Neuronal stem cell (in vitro differentiated cells): ENCODE results near the gene MTCL3.

ENCODE experiments used
- DNase-seq: peaks from one replicate; pipeline ENCODE4 v3.0.0-alpha.2; 2013; ENCODE audit warnings: low spot score
- H2AFZ ChIP-seq: one replicate; pipeline ENCODE4 v1.6.1; 2013; ENCODE audit warnings: mild to moderate bottlenecking, low read length, inconsistent platforms
- H2AK5ac ChIP-seq: 2 replicates; pipeline ENCODE4 v1.6.1; 2013; ENCODE audit warnings: low read depth, mild to moderate bottlenecking, inconsistent platforms, low read length, moderate library complexity, mixed read lengths
- H2BK120ac ChIP-seq: 2 replicates; pipeline ENCODE4 v1.6.1; 2013; ENCODE audit warnings: low read depth, mild to moderate bottlenecking, inconsistent platforms, low read length, moderate library complexity, mixed read lengths
- H2BK12ac ChIP-seq: one replicate; pipeline ENCODE4 v1.6.1; 2013; ENCODE audit warnings: low read length, inconsistent platforms
- H2BK15ac ChIP-seq: 2 replicates; pipeline ENCODE4 v1.6.1; 2013; ENCODE audit warnings: mild to moderate bottlenecking, low read length, inconsistent platforms, mixed read lengths
- H2BK5ac ChIP-seq: one replicate; pipeline ENCODE4 v1.6.1; 2013; ENCODE audit warnings: inconsistent platforms, mild to moderate bottlenecking, low read length, moderate library complexity
- H3K14ac ChIP-seq: one replicate; pipeline ENCODE4 v1.6.1; 2013; ENCODE audit warnings: low read length, inconsistent platforms
- H3K18ac ChIP-seq: 2 replicates; pipeline ENCODE4 v1.6.1; 2013; ENCODE audit warnings: low read length, inconsistent platforms
- H3K23ac ChIP-seq: 2 replicates; pipeline ENCODE4 v1.6.1; 2013; ENCODE audit warnings: low read depth, mild to moderate bottlenecking, mixed read lengths, low read length, inconsistent platforms; ENCODE audit not compliant: poor library complexity
- H3K27ac ChIP-seq: replicated peaks from 3 replicates; pipeline ENCODE4 v1.5.1; 2013; ENCODE audit warnings: low read length, inconsistent platforms
- H3K27me3 ChIP-seq, 3 experiments: 2 replicates each; pipeline ENCODE4 v1.6.1; 2013; ENCODE audit warnings: low read length in 3 of 3, mild to moderate bottlenecking in 2 of 3, inconsistent platforms in 1 of 3, low read depth in 1 of 3, mixed read lengths in 1 of 3, moderate library complexity in 1 of 3; ENCODE audit not compliant: control insufficient read depth in 3 of 3, insufficient read depth in 3 of 3
- H3K36me3 ChIP-seq, 2 donors: replicated peaks in 1 of 2; 2 replicates each; pipeline ENCODE4 v1.6.1; 2013; ENCODE audit warnings: low read length in 2 of 2; ENCODE audit not compliant: control insufficient read depth in 2 of 2, insufficient read depth in 2 of 2
- H3K4ac ChIP-seq: 2 replicates; pipeline ENCODE4 v1.6.1; 2013; ENCODE audit warnings: inconsistent platforms, mild to moderate bottlenecking, low read length, moderate library complexity
- H3K4me1 ChIP-seq, 2 donors: 1 replicate in 1 of 2; 2 replicates in 1 of 2; pipeline ENCODE4 v1.6.1; 2013; ENCODE audit warnings: low read length in 2 of 2, low read depth in 1 of 2; ENCODE audit not compliant: control insufficient read depth in 2 of 2, insufficient read depth in 1 of 2
- H3K4me2 ChIP-seq: one replicate; pipeline ENCODE4 v1.6.1; 2013; ENCODE audit warnings: mild to moderate bottlenecking, low read length, inconsistent platforms; ENCODE audit not compliant: insufficient read depth, poor library complexity, severe bottlenecking
- H3K4me3 ChIP-seq, 2 donors: 2 replicates each; pipeline ENCODE4 v1.5.1; 2013; ENCODE audit warnings: low read length in 2 of 2, mild to moderate bottlenecking in 2 of 2, inconsistent platforms in 1 of 2, moderate library complexity in 1 of 2
- H3K79me1 ChIP-seq: one replicate; pipeline ENCODE4 v1.6.1; 2013; ENCODE audit warnings: low read depth, mild to moderate bottlenecking, inconsistent platforms, low read length, moderate library complexity
- H3K9ac ChIP-seq: one replicate; pipeline ENCODE4 v1.6.1; 2013; ENCODE audit warnings: mild to moderate bottlenecking, low read depth, low read length, inconsistent platforms; ENCODE audit not compliant: poor library complexity
- H3K9me3 ChIP-seq, 2 donors: replicated peaks in 1 of 2; 2 replicates each; pipeline versions ENCODE3 to v1.6.1; 2013; ENCODE audit warnings: low read length in 2 of 2, mild to moderate bottlenecking in 2 of 2, inconsistent platforms in 1 of 2, low read depth in 1 of 2, mixed read lengths in 1 of 2, moderate library complexity in 1 of 2; ENCODE audit not compliant: control insufficient read depth in 2 of 2, insufficient read depth in 1 of 2
- H4K8ac ChIP-seq: one replicate; pipeline ENCODE4 v1.6.1; 2013; ENCODE audit warnings: low read depth, mild to moderate bottlenecking, inconsistent platforms, low read length, moderate library complexity
- H4K91ac ChIP-seq: one replicate; pipeline ENCODE4 v1.6.1; 2013; ENCODE audit warnings: low read length, low read depth, mild to moderate bottlenecking, inconsistent platforms; ENCODE audit not compliant: poor library complexity
- WGBS, 2 donors: extraction: QIAGEN DNeasy Blood & Tissue Kit; methylation state at CpG; one replicate each; pipeline ENCODE4 v1.1.7; 2013; ENCODE audit warnings: missing lambda C conversion rate in 2 of 2, mixed read lengths in 1 of 2; ENCODE audit not compliant: insufficient read length in 2 of 2, insufficient replicate concordance in 1 of 2; ENCODE audit errors: extremely low coverage in 2 of 2; 5-methylcytosine and 5-hydroxymethylcytosine counted together

Gene MTCL3

DNA sequence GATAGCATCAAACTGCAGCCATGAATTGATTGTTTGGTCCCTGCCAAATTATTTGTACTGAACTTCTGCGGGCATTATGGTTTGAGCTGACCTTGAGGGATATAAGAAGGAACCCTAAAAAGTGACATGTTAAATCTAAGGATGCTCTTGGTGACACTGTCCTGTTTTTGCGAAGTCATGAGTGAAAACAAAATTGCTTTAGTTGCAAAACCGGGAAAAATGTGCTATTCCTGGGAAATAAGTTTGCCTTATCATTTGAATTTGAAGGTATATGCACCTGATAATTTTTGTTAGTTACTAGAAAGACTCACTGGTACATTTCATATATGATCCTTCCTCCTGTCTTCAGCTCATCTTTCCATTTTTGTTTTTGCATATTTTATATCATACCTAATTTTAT is 67.7 kb downstream of the MTCL3 start:
- Histone ChIP-seq H3K4me3 (no peak overlapping the region), H2BK120ac (no peak overlapping the region), H2AFZ (no peak overlapping the region), H3K4ac (no peak overlapping the region), H3K4me1 (no peaks in the 10 kb centered on the region), H2AK5ac (no peak overlapping the region), H3K4me2 (no peak overlapping the region), H3K36me3 (peaks cover 10 to 99% of the 10 kb centered on the region in 2 donors), H3K9ac (no peak overlapping the region), H4K91ac (no peak overlapping the region), H3K9me3 (no peaks in the 10 kb centered on the region), H2BK15ac (no peak overlapping the region), H3K27ac (no peak overlapping the region), H2BK5ac (no peak overlapping the region), H2BK12ac (no peak overlapping the region), H4K8ac (no peak overlapping the region), H3K23ac (no peak overlapping the region), H3K18ac (no peak overlapping the region), H3K14ac (no peak overlapping the region), H3K27me3 (no peaks in the 10 kb centered on the region), H3K79me1 (no peaks in the 10 kb centered on the region)
- WGBS, 2 donors: no CpG with 5 or more reads among the region's 3 CpGs
- DNase-seq: no peak

GRCh38 chr6:127447780-127448179 is 71.4 kb downstream of the MTCL3 start:
- DNase-seq: no peak
- no peak overlapping the region for H3K27ac ChIP-seq
- no peaks in the 10 kb centered on the region for H3K27me3 ChIP-seq
- H2AFZ ChIP-seq: no peak overlapping the region
- no peak overlapping the region for H3K4me3 ChIP-seq
- H3K14ac ChIP-seq: no peak overlapping the region
- no peak overlapping the region for H2BK12ac ChIP-seq
- no peak overlapping the region for H3K23ac ChIP-seq
- H3K18ac ChIP-seq: no peak overlapping the region
- no peak overlapping the region for H2BK120ac ChIP-seq
- no peaks in the 10 kb centered on the region for H3K4me1 ChIP-seq
- H2BK15ac ChIP-seq: no peak overlapping the region
- no peaks in the 10 kb centered on the region for H3K9me3 ChIP-seq
- no peak overlapping the region for H4K91ac ChIP-seq
- H3K9ac ChIP-seq: no peak overlapping the region
- H2BK5ac ChIP-seq: no peak overlapping the region
- no peak overlapping the region for H2AK5ac ChIP-seq
- H3K4me2 ChIP-seq: no peak overlapping the region
- H3K4ac ChIP-seq: no peak overlapping the region
- no peak overlapping the region for H4K8ac ChIP-seq
- H3K36me3 ChIP-seq: peaks cover 13 to 100% of the 10 kb centered on the region in 2 donors
- no peaks in the 10 kb centered on the region for H3K79me1 ChIP-seq

- Histone ChIP-seq H3K4me2 (no peak overlapping the region), H2AK5ac (no peak overlapping the region), H2BK120ac (no peak overlapping the region), H2BK5ac (no peak overlapping the region), H3K18ac (no peak overlapping the region), H3K4me3 (no peak overlapping the region), H3K4me1 (no peaks in the 10 kb centered on the region), H2BK12ac (no peak overlapping the region), H3K9me3 (no peaks in the 10 kb centered on the region), H3K27ac (no peak overlapping the region), H2AFZ (no peak overlapping the region), H3K4ac (no peak overlapping the region), H3K79me1 (no peaks in the 10 kb centered on the region), H3K14ac (no peak overlapping the region), H4K91ac (no peak overlapping the region), H3K36me3 (peaks cover 13 to 100% of the 10 kb centered on the region in 2 donors), H2BK15ac (no peak overlapping the region), H3K9ac (no peak overlapping the region), H3K27me3 (no peaks in the 10 kb centered on the region), H3K23ac (no peak overlapping the region), H4K8ac (no peak overlapping the region)
- DNase-seq: no peak
- no CpG with 5 or more reads among the region's 7 CpGs for WGBS, 2 donors
Measured at GRCh38 chr6:127446356-127446755, 72.8 kb downstream of the MTCL3 start.

DNA sequence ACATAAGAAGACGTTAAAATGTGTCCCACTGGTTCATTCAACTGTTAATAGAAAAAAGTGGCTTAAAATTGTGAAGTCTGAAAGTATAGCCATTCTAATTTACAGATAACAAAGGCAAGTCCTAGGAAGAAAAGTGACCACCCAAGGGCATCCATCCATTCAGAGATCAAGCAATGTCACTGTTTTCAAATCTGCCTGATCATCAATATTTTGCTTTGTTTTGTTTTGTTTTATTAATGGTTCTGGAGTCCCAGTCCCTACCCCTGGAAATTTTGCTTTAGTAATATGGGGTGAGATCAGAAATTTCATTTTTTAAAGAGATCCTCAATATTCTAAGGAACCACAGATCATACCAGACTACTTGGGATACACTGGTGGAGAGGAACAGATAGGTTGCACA is 77.3 kb downstream of the MTCL3 start:
- H2BK12ac ChIP-seq: no peak overlapping the region
- H3K36me3 ChIP-seq: peaks cover 8 to 84% of the 10 kb centered on the region in 2 donors
- peaks cover 0 to under 1% of the 10 kb centered on the region in 2 donors for H3K4me1 ChIP-seq
- H4K8ac ChIP-seq: no peak overlapping the region
- H3K27me3 ChIP-seq: no peaks in the 10 kb centered on the region
- H2BK5ac ChIP-seq: no peak overlapping the region
- no peak overlapping the region for H2BK120ac ChIP-seq
- no peak overlapping the region for H2AFZ ChIP-seq
- no peak overlapping the region for H3K9ac ChIP-seq
- no peak overlapping the region for H2BK15ac ChIP-seq
- H3K23ac ChIP-seq: no peak overlapping the region
- H3K14ac ChIP-seq: no peak overlapping the region
- H3K79me1 ChIP-seq: no peaks in the 10 kb centered on the region
- no peak overlapping the region for H3K18ac ChIP-seq
- no peak overlapping the region for H4K91ac ChIP-seq
- DNase-seq: no peak
- H3K27ac ChIP-seq: no peak overlapping the region
- H2AK5ac ChIP-seq: no peak overlapping the region
- WGBS, 2 donors: no CpG with 5 or more reads among the region's 1 CpG
- H3K4ac ChIP-seq: no peak overlapping the region
- H3K4me2 ChIP-seq: no peak overlapping the region
- H3K9me3 ChIP-seq: peaks cover 0 to 4% of the 10 kb centered on the region in 2 donors
- no peak overlapping the region for H3K4me3 ChIP-seq
